Measurements from ENCODE around the gene CYSTM1.

GRCh38 chr5:140133514-140134167 is 41.3 kb upstream of the CYSTM1 start:
- TF ChIP-seq TAF1 (IDR thresholded peaks at IDR 0.05; ENCODE audit: low read depth) = no peak
- no peak for TF ChIP-seq CTCF (IDR thresholded peaks at IDR 0.05; ENCODE audit: poor library complexity, severe bottlenecking)
- no peak for TF ChIP-seq EP300 (conservative IDR thresholded peaks at IDR 0.05; ENCODE audit: poor library complexity, severe bottlenecking)
- TF ChIP-seq RAD21 (conservative IDR thresholded peaks at IDR 0.05) = no peak
- no peak for TF ChIP-seq SMC3 (conservative IDR thresholded peaks at IDR 0.05; ENCODE audit: poor library complexity)
- no peak for TF ChIP-seq EZH2 (IDR thresholded peaks at IDR 0.05; ENCODE audit: borderline replicate concordance, insufficient read depth, low read length, poor library complexity, severe bottlenecking)
- TF ChIP-seq, protein P1, sequence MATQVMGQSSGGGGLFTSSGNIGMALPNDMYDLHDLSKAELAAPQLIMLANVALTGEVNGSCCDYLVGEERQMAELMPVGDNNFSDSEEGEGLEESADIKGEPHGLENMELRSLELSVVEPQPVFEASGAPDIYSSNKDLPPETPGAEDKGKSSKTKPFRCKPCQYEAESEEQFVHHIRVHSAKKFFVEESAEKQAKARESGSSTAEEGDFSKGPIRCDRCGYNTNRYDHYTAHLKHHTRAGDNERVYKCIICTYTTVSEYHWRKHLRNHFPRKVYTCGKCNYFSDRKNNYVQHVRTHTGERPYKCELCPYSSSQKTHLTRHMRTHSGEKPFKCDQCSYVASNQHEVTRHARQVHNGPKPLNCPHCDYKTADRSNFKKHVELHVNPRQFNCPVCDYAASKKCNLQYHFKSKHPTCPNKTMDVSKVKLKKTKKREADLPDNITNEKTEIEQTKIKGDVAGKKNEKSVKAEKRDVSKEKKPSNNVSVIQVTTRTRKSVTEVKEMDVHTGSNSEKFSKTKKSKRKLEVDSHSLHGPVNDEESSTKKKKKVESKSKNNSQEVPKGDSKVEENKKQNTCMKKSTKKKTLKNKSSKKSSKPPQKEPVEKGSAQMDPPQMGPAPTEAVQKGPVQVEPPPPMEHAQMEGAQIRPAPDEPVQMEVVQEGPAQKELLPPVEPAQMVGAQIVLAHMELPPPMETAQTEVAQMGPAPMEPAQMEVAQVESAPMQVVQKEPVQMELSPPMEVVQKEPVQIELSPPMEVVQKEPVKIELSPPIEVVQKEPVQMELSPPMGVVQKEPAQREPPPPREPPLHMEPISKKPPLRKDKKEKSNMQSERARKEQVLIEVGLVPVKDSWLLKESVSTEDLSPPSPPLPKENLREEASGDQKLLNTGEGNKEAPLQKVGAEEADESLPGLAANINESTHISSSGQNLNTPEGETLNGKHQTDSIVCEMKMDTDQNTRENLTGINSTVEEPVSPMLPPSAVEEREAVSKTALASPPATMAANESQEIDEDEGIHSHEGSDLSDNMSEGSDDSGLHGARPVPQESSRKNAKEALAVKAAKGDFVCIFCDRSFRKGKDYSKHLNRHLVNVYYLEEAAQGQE (IDR thresholded peaks at IDR 0.05; ENCODE audit: borderline replicate concordance) = no peak
- no peak for TF ChIP-seq POLR2AphosphoS5 (IDR thresholded peaks at IDR 0.05)

Data from neural cell (in vitro differentiated cells).